Spleen (tissue), 11 donors: Measurements from ENCODE around the gene TMEM43. TPM values are rescaled to one million over a fixed set of nuclear protein-coding genes. Genes with fewer than 3 reads are reported as not detected.

Source experiments
- DNase-seq: peaks from one replicate; pipeline ENCODE4 v3.0.0-alpha.2; 2020
- H3K27ac ChIP-seq, 8 donors: fragments of 200-600 bp; sonication (generic) in 7 of 8; 1 replicate in 4 of 8; 2 replicates in 4 of 8; pipeline versions ENCODE4 v1.5.0 to v1.8.0; 2016 to 2021; ENCODE audit warnings: inconsistent platforms in 4 of 8, mild to moderate bottlenecking in 4 of 8, moderate library complexity in 1 of 8
- H3K27me3 ChIP-seq, 7 donors: fragments of 200-600 bp; sonication (generic) in 6 of 7; replicated peaks in 1 of 7; 1 replicate in 4 of 7; 2 replicates in 3 of 7; pipeline versions ENCODE4 v1.5.0 to v1.8.0; 2016 to 2021; ENCODE audit warnings: inconsistent platforms in 3 of 7, mild to moderate bottlenecking in 1 of 7
- H3K36me3 ChIP-seq, 6 donors: fragments of 200-600 bp; sonication (generic) in 5 of 6; 1 replicate in 4 of 6; 2 replicates in 2 of 6; pipeline versions ENCODE4 v1.5.0 to v1.8.0; 2016 to 2021; ENCODE audit warnings: inconsistent platforms in 2 of 6
- H3K4me1 ChIP-seq, 6 donors: fragments of 200-600 bp; sonication (generic) in 5 of 6; 1 replicate in 3 of 6; 2 replicates in 3 of 6; pipeline versions ENCODE4 v1.5.0 to v1.8.0; 2016 to 2021; ENCODE audit warnings: inconsistent platforms in 3 of 6
- H3K4me3 ChIP-seq, 8 donors: fragments of 200-600 bp; sonication (generic) in 7 of 8; 1 replicate in 4 of 8; 2 replicates in 4 of 8; pipeline versions ENCODE4 v1.5.0 to v1.8.0; 2016 to 2021; ENCODE audit warnings: inconsistent platforms in 4 of 8, mild to moderate bottlenecking in 4 of 8, moderate library complexity in 2 of 8
- H3K9me3 ChIP-seq, 8 donors: fragments of 200-600 bp; sonication (generic) in 7 of 8; 1 replicate in 4 of 8; 2 replicates in 4 of 8; pipeline versions ENCODE4 v1.5.0 to v1.8.0; 2016 to 2021; ENCODE audit warnings: inconsistent platforms in 4 of 8
- POLR2A ChIP-seq, 3 donors: fragments of 450-650 bp; IDR thresholded peaks; one replicate each; pipeline ENCODE4 v1.5.1; 2017; ENCODE audit warnings: antibody characterized with exemption in 3 of 3, mild to moderate bottlenecking in 1 of 3
- POLR2AphosphoS5 ChIP-seq, 3 donors: sonication (generic); formaldehyde crosslinking; IDR thresholded peaks; one replicate each; pipeline ENCODE4 v1.5.1; 2017; ENCODE audit warnings: antibody characterized with exemption in 3 of 3
- WGBS, 5 donors: extraction: QIAGEN DNeasy Blood & Tissue Kit in 3 of 5; methylation state at CpG; one replicate each; pipeline versions ENCODE4 v1.1.5 to v1.1.7; 2013 to 2018; 5-methylcytosine and 5-hydroxymethylcytosine counted together
- intact Hi-C: fragments of 100-400 bp; cut with DNase I; formaldehyde crosslinking; loops from one replicate; pipeline ENCODE4 v1.15.0; 2023; ENCODE audit warnings: low total_unique reads
- polyA plus RNA-seq, 3 donors: library from polyadenylated mRNA; stranded (reverse); fragments of 200-250 nt; gene quantifications; one replicate each; pipeline ENCODE4 v1.2.1, GENCODE V29; 2013
- total RNA-seq, 7 donors: library from RNA; depleted of rRNA in 3 of 7; stranded (reverse); fragments of >200 nt in 3 of 7; fragmentation: NEBNext Ultra II Directional in 4 of 7; extraction: Animal tissue kit (Norgen Biotek cat#: 25700) in 4 of 7; gene quantifications; one replicate each; pipeline versions ENCODE4 v1.1.0 to v1.2.1, GENCODE V29; 2016 to 2021
- TF ChIP-seq, protein P1 (sequence below), 11 experiments: fragments of 200-600 bp in 7 of 11; fragments of 450-650 bp in 4 of 11; sonication (generic) in 4 of 11; IDR thresholded peaks in 8 of 11; conservative IDR thresholded peaks in 3 of 11; 1 replicate in 7 of 11; 2 replicates in 4 of 11; pipeline versions ENCODE4 v1.4.0 to v1.8.0; 2016 to 2021; ENCODE audit warnings: antibody characterized with exemption in 11 of 11, inconsistent platforms in 4 of 11, mild to moderate bottlenecking in 1 of 11
- donor health status: healthy with polysubstance abuse.
- donor health status: DM: no; HTN: no; CAD: no; lungs with moderate emphysema.
- donor health status: DM: no; HTN: no; CAD: no.
- donor health status: Bipolar disorder and iron deficiency.
- donor health status: healthy.
- donor health status: DM: no; HTN: no; CAD: no.
- donor health status: DM: yes; HTN: yes; CAD: no.

The TMEM43 gene
- total and polyA plus RNA-seq, 10 donors, result 18.7 to 64.2 (median 44.5) TPM

DNA sequence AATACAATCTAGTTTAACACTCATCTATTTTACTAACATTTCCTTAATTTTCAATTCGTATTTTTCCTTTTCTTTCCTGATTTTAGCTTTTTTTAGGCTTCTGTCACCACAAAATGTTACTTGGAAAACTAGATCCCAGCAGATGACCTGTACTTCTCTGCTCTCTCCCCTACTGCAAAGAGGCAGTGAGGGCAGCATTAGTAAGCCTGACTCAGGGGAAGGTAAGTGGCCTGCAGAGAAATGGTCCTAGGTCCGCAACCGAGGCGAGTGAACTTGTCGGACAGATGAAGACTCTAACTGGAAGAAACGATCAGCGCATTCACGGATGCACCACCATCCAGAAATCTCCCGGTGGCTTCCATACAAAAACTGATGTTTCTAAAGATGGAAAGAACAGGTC lies 20.4 kb downstream of the TMEM43 start:
- Histone ChIP-seq H3K4me1 (peaks cover 22 to 67% (median 49%) of the 10 kb centered on the region in 6 donors), H3K36me3 (peaks cover 0 to 79% (median 54%) of the 10 kb centered on the region in 6 donors)
- DNase-seq, result no peak

DNA sequence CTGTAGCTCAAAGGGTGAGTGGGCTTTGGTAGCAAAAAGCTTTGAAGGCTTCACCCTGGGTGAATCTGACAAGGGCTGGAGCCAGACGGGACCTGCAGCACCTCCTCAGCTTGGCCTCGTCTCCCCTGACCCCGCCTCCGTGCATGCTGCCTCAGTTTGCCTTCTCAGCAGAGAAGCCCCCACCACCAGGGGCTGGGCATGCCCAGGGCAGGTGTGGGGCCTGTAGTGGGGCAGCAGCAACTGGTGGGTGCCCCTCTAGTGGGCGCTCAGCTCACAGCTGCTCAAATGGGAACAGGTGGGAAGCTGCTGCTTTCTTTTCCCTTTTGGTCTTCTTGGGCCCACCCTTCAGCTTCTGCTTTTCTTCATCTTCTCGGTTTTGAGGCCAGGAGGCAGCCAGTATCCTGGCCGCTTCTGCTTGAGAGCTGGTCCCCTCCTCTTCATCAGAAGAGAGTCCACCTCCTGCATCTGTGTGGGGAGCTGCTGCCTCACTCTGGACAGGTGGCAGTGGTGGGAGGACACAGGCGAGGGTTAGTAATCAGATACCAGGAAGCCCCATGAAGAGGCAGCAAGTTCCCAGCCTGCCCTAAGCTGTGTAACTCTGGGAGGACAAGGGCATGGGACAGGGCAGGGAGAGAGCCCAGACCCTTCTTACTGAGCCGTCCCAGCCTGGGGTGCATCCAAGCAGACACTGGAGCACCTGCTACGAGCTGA lies 21.0 kb downstream of the TMEM43 start:
- DNase-seq, result no peak
- H3K4me3 ChIP-seq, result peak overlapping the region in 2 of 8 donors; percentile 4 to 59
- peak overlapping the region; percentile 19 to 90 (median 88) for H3K27ac ChIP-seq
- H3K9me3 ChIP-seq, result no peaks in the 10 kb centered on the region
- H3K27me3 ChIP-seq, result no peaks in the 10 kb centered on the region
- H3K4me1 ChIP-seq, result peaks cover 22 to 67% (median 49%) of the 10 kb centered on the region in 6 donors
- H3K36me3 ChIP-seq, result peaks cover 0 to 79% (median 54%) of the 10 kb centered on the region in 6 donors
- TF ChIP-seq, protein P1, sequence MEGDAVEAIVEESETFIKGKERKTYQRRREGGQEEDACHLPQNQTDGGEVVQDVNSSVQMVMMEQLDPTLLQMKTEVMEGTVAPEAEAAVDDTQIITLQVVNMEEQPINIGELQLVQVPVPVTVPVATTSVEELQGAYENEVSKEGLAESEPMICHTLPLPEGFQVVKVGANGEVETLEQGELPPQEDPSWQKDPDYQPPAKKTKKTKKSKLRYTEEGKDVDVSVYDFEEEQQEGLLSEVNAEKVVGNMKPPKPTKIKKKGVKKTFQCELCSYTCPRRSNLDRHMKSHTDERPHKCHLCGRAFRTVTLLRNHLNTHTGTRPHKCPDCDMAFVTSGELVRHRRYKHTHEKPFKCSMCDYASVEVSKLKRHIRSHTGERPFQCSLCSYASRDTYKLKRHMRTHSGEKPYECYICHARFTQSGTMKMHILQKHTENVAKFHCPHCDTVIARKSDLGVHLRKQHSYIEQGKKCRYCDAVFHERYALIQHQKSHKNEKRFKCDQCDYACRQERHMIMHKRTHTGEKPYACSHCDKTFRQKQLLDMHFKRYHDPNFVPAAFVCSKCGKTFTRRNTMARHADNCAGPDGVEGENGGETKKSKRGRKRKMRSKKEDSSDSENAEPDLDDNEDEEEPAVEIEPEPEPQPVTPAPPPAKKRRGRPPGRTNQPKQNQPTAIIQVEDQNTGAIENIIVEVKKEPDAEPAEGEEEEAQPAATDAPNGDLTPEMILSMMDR (IDR thresholded peaks at IDR 0.05 in 8 of 11, conservative IDR thresholded peaks at IDR 0.05 in 3 of 11), result peak in 1 of 11 experiments; percentile 9
- TF ChIP-seq POLR2A (IDR thresholded peaks at IDR 0.05) (no peak), POLR2AphosphoS5 (IDR thresholded peaks at IDR 0.05) (peak in 1 of 3 donors; percentile 62)
- WGBS, 5 donors, result 84 to 89% (median 88%) methylated on average over 9 to 10 of the region's 10 CpGs
- intact Hi-C loops, result no loop called here

More for the DNA sequence above, 20.4 kb downstream of the TMEM43 start:
- 91 to 97% (median 93%) methylated on average over 9 of the region's 9 CpGs for WGBS, 5 donors
- Histone ChIP-seq H3K27me3 (no peaks in the 10 kb centered on the region), H3K4me3 (peak overlapping the region in 4 of 8 donors; percentile 4 to 59 (median 16)), H3K27ac (peak overlapping the region; percentile 75 to 90 (median 88)), H3K9me3 (no peaks in the 10 kb centered on the region)
- intact Hi-C loops, result no loop called here
- TF ChIP-seq POLR2AphosphoS5 (IDR thresholded peaks at IDR 0.05) (no peak), POLR2A (IDR thresholded peaks at IDR 0.05) (no peak)
- TF ChIP-seq, protein P1 (IDR thresholded peaks at IDR 0.05 in 8 of 11, conservative IDR thresholded peaks at IDR 0.05 in 3 of 11), result no peak

- no peaks in the 10 kb centered on the region for H3K9me3 ChIP-seq
- peak overlapping the region in 6 of 8 donors; percentile 85 to 90 (median 88) for H3K27ac ChIP-seq
- H3K4me1 ChIP-seq, result peaks cover 22 to 62% (median 49%) of the 10 kb centered on the region in 6 donors
- no peaks in the 10 kb centered on the region for H3K27me3 ChIP-seq
- no peak overlapping the region for H3K4me3 ChIP-seq
- TF ChIP-seq, protein P1 (IDR thresholded peaks at IDR 0.05 in 8 of 11, conservative IDR thresholded peaks at IDR 0.05 in 3 of 11), result no peak
- TF ChIP-seq POLR2AphosphoS5 (IDR thresholded peaks at IDR 0.05), result peak in 1 of 3 donors; percentile 35
- TF ChIP-seq POLR2A (IDR thresholded peaks at IDR 0.05), result no peak
- intact Hi-C loops, result no loop called here
- 90 to 95% (median 93%) methylated on average over 9 to 10 of the region's 10 CpGs for WGBS, 5 donors
- peaks cover 0 to 79% (median 50%) of the 10 kb centered on the region in 6 donors for H3K36me3 ChIP-seq
- peak; percentile 72 for DNase-seq
Observed at GRCh38 chr3:14146381-14147065, 21.7 kb downstream of the TMEM43 start.

DNA sequence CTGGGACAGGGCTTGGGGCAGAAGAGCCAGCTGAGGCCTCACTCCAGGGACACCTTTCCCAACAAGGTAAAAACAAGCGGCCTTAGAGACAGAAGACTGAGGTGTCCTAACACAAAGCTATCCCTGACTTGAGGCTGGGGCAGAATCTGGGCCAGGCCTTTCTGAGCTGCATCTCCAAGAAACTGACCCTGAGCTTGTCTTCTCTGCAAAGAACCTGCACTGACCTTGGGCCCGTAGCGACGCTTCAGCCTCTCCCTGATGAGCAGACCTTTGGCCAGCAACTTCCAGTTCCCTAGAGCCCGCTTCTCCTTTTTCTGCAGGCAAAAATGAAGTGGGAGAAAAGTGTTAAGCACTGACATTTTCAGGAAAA lies 22.2 kb downstream of the TMEM43 start:
- peak overlapping the region in 4 of 8 donors; percentile 85 to 89 (median 88) for H3K27ac ChIP-seq
- intact Hi-C loops, result no loop called here

More for the DNA sequence above, 22.2 kb downstream of the TMEM43 start:
- Histone ChIP-seq H3K4me3 (no peak overlapping the region), H3K27me3 (no peaks in the 10 kb centered on the region), H3K4me1 (peaks cover 22 to 56% (median 46%) of the 10 kb centered on the region in 6 donors), H3K9me3 (no peaks in the 10 kb centered on the region), H3K36me3 (peaks cover 0 to 79% (median 50%) of the 10 kb centered on the region in 6 donors)
- no peak for DNase-seq
- TF ChIP-seq, protein P1 (IDR thresholded peaks at IDR 0.05 in 8 of 11, conservative IDR thresholded peaks at IDR 0.05 in 3 of 11), result no peak
- TF ChIP-seq POLR2AphosphoS5 (IDR thresholded peaks at IDR 0.05) (no peak), POLR2A (IDR thresholded peaks at IDR 0.05) (no peak)
- 79 to 93% (median 87%) methylated on average over 5 of the region's 5 CpGs for WGBS, 5 donors
